Measurements from ENCODE around the gene MROH9.

DNA sequence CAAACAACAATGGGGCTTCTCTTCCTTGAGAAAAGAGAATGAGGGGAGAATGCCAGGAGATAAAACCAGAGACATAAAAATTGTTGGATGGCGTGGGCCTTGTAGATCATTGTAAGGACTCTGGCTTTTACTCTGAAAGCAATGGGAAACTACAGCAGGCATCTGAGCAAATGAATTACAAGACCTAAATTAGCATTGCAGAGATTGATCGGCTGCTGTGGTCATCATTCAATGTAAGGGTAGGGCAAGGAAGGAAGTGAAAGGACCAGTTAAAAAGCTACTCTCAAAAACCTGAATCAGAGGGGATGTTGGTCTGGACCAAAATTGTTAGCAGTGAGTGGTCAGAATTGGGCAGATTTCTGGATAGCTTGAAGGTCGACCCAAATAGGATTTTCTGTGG is 176.8 kb downstream of the MROH9 start:
- TF ChIP-seq, protein P1, sequence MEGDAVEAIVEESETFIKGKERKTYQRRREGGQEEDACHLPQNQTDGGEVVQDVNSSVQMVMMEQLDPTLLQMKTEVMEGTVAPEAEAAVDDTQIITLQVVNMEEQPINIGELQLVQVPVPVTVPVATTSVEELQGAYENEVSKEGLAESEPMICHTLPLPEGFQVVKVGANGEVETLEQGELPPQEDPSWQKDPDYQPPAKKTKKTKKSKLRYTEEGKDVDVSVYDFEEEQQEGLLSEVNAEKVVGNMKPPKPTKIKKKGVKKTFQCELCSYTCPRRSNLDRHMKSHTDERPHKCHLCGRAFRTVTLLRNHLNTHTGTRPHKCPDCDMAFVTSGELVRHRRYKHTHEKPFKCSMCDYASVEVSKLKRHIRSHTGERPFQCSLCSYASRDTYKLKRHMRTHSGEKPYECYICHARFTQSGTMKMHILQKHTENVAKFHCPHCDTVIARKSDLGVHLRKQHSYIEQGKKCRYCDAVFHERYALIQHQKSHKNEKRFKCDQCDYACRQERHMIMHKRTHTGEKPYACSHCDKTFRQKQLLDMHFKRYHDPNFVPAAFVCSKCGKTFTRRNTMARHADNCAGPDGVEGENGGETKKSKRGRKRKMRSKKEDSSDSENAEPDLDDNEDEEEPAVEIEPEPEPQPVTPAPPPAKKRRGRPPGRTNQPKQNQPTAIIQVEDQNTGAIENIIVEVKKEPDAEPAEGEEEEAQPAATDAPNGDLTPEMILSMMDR (conservative IDR thresholded peaks at IDR 0.05 in 1 of 2, IDR thresholded peaks at IDR 0.05 in 1 of 2; ENCODE audit: extremely low read depth in 1 of 2, insufficient read depth in 1 of 2, low read depth in 1 of 2, low read length in 2 of 2): no peak
- no peak for TF ChIP-seq EZH2 (IDR thresholded peaks at IDR 0.05; ENCODE audit: borderline replicate concordance, low read length)
